Measurements from ENCODE around the gene PRPS2. TPM values are rescaled to one million over a fixed set of nuclear protein-coding genes. Genes with fewer than 3 reads are reported as not detected.
A peak's percentile ranks its signal among the peaks of the same experiment; 100 is the strongest.

The PRPS2 gene
- 10 to 100 TPM; 22.2 to 36.9 (median 30.3) TPM for total RNA-seq (2021; fragmentation: NEBNext Ultra II Directional; extraction: Animal tissue kit (Norgen Biotek cat#: 25700))
- long read RNA-seq, transcript PRPS2-202 (7 exons, 2,511 nt): major isoform, 17 of 38 reads
- long read RNA-seq, partial matches to known transcripts: 0 of 38 reads
- long read RNA-seq, other reads (novel, unspliced or antisense): 21 of 38 reads

- peak; percentile 3 for DNase-seq
- Mint-ChIP-seq H3K27ac (peak within 1 kb of the TSS; percentile 55), H3K36me3 (ENCODE audit: low read depth) (peaks cover 3% of the 10 kb centered on the region; the same call in 1 of the 2 replicates), H3K4me3 (peak within 1 kb of the TSS; percentile 84), H3K9me3 (no peaks in the 10 kb centered on the region), H3K27me3 (ENCODE audit: insufficient read depth) (peaks cover 6% of the 10 kb centered on the region; the same call in 1 of the 2 replicates), H3K4me1 (ENCODE audit: low read depth) (peaks cover 11% of the 10 kb centered on the region)
- TF ChIP-seq CTCF (IDR thresholded peaks at IDR 0.05): no peak
Observed at GRCh38 chrX:12791257-12792228, at the start of gene PRPS2. Gene PRPS2 (plus strand): TSS chrX:12791412. CDS start chrX:12791498, 86 bp downstream.

GRCh38 chrX:12741416-12741815 lies 49.8 kb upstream of the PRPS2 start:
- Mint-ChIP-seq H3K36me3 (ENCODE audit: low read depth) (no peaks in the 10 kb centered on the region), H3K27me3 (ENCODE audit: insufficient read depth) (peaks cover 2% of the 10 kb centered on the region; the same call in 1 of the 2 replicates), H3K27ac (no peak overlapping the region), H3K4me3 (no peak overlapping the region), H3K4me1 (ENCODE audit: low read depth) (no peaks in the 10 kb centered on the region), H3K9me3 (no peaks in the 10 kb centered on the region)
- TF ChIP-seq CTCF (IDR thresholded peaks at IDR 0.05): no peak
- DNase-seq: no peak

- Mint-ChIP-seq H3K27me3 (ENCODE audit: insufficient read depth) (peaks cover 6% of the 10 kb centered on the region; the same call in 1 of the 2 replicates), H3K27ac (no peak overlapping the region), H3K9me3 (no peaks in the 10 kb centered on the region; the same call in 1 of the 2 replicates), H3K4me1 (ENCODE audit: low read depth) (no peaks in the 10 kb centered on the region), H3K4me3 (no peak overlapping the region), H3K36me3 (ENCODE audit: low read depth) (no peaks in the 10 kb centered on the region)
- no peak for DNase-seq
- TF ChIP-seq CTCF (IDR thresholded peaks at IDR 0.05): no peak
Observed at GRCh38 chrX:12747433-12747832, 43.8 kb upstream of the PRPS2 start.

- no peak overlapping the region for H3K4me3 Mint-ChIP-seq
- no peak for DNase-seq
- no peak for TF ChIP-seq CTCF (IDR thresholded peaks at IDR 0.05)
- H3K27ac Mint-ChIP-seq: no peak overlapping the region
- H3K9me3 Mint-ChIP-seq: no peaks in the 10 kb centered on the region; the same call in 1 of the 2 replicates
- H3K36me3 Mint-ChIP-seq (ENCODE audit: low read depth): no peaks in the 10 kb centered on the region
- H3K27me3 Mint-ChIP-seq (ENCODE audit: insufficient read depth): peaks cover 3% of the 10 kb centered on the region; the same call in 1 of the 2 replicates
- H3K4me1 Mint-ChIP-seq (ENCODE audit: low read depth): no peaks in the 10 kb centered on the region
Observed at GRCh38 chrX:12751887-12752286, 39.3 kb upstream of the PRPS2 start.

- H3K27ac Mint-ChIP-seq: no peak overlapping the region
- no peaks in the 10 kb centered on the region; the same call in 1 of the 2 replicates for H3K9me3 Mint-ChIP-seq
- peaks cover 3% of the 10 kb centered on the region for H3K27me3 Mint-ChIP-seq (ENCODE audit: insufficient read depth)
- no peaks in the 10 kb centered on the region for H3K36me3 Mint-ChIP-seq (ENCODE audit: low read depth)
- no peak overlapping the region for H3K4me3 Mint-ChIP-seq
- no peaks in the 10 kb centered on the region for H3K4me1 Mint-ChIP-seq (ENCODE audit: low read depth)
- DNase-seq: no peak
- no peak for TF ChIP-seq CTCF (IDR thresholded peaks at IDR 0.05)
Observed at GRCh38 chrX:12753366-12753765, 37.8 kb upstream of the PRPS2 start.

Data from HFFc6 (cell line).